Measurements from ENCODE around the gene BYSL.

The BYSL gene

DNA sequence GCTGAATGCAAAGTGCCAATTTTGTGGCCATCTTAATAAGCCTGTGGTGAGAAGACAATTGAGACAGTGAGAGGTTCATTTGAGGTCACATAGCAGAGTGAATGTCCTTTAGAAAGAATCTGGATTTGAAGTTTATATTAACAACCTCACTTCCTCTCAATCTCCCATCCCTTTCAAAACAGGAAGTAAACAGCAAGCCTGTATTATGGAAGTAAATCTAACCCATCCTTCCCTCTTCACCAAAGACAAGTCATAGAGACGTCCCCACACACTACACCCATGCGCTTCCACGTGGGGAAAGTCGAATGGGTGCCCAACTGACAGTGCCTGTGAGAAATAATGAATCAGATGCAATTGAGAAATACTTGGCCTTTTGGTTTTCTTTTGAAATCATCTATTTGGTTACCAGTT, 49.1 kb downstream of the BYSL start:
- Histone ChIP-seq H3K4me3 (ENCODE audit: low read depth, low read length) (no peak overlapping the region), H3K36me3 (replicated peaks) (no peaks in the 10 kb centered on the region), H3K27ac (no peak overlapping the region), H3K27me3 (replicated peaks) (no peaks in the 10 kb centered on the region)
- DNase-seq = peak; percentile 18
- TF ChIP-seq, protein P1, sequence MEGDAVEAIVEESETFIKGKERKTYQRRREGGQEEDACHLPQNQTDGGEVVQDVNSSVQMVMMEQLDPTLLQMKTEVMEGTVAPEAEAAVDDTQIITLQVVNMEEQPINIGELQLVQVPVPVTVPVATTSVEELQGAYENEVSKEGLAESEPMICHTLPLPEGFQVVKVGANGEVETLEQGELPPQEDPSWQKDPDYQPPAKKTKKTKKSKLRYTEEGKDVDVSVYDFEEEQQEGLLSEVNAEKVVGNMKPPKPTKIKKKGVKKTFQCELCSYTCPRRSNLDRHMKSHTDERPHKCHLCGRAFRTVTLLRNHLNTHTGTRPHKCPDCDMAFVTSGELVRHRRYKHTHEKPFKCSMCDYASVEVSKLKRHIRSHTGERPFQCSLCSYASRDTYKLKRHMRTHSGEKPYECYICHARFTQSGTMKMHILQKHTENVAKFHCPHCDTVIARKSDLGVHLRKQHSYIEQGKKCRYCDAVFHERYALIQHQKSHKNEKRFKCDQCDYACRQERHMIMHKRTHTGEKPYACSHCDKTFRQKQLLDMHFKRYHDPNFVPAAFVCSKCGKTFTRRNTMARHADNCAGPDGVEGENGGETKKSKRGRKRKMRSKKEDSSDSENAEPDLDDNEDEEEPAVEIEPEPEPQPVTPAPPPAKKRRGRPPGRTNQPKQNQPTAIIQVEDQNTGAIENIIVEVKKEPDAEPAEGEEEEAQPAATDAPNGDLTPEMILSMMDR (IDR thresholded peaks at IDR 0.05; ENCODE audit: low read depth, low read length, missing control alignments) = no peak
- in situ Hi-C loops (cut with HindIII; ENCODE audit: low pct_ligation_motif_present, low sequenced_read_pairs) = no loop called here

DNA sequence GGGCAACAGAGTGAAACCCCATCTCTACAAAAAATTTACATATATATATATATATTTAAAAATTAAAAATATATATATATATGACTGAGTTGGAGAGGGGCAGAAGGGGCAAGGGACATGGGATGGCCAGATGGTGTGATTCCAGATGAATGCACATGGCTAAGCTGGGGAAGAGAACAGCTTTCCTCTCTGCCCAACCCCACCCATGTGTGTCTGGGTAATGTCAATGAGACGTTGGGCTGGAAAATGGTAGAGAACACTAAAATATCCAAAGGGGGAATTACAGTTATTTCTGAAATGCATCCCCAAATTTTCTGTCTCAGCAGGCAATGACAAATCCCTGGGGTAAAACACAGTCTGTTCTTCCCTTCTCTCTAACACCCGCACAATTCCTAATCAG, 51.5 kb downstream of the BYSL start:
- Histone ChIP-seq H3K4me3 (ENCODE audit: low read depth, low read length) (no peak overlapping the region), H3K27me3 (replicated peaks) (no peaks in the 10 kb centered on the region), H3K36me3 (replicated peaks) (no peaks in the 10 kb centered on the region), H3K27ac (no peak overlapping the region)
- TF ChIP-seq, protein P1 (IDR thresholded peaks at IDR 0.05; ENCODE audit: low read depth, low read length, missing control alignments) = no peak
- no peak for DNase-seq
- in situ Hi-C loops (cut with HindIII; ENCODE audit: low pct_ligation_motif_present, low sequenced_read_pairs) = no loop called here

DNA sequence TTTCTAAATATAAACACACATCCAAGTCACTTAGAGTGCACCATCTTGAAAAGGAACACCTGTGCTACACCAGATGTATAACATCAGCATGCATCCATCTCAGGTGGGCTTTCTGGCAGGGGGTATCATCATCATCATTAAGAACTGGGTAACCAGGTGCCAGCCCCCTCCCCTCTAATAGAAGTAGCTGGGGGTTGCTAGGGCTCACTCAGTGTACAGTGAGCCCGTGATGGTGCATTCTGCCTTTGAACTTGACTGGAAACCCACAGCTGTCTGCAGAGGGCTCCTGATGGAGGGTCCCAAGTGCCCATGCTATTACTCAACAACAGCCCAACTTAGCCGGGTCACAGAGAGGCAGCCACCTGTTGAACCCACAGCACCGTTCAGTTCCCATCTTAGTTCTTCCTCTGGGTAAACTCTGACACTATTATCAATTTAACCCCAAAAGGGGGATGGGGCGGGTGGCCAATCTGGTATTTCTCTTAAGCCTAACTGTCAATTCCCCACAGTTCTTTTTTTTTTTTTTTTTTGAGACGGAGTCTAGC, 53.1 kb downstream of the BYSL start:
- no peak overlapping the region for H3K4me3 ChIP-seq (ENCODE audit: low read depth, low read length)
- no peaks in the 10 kb centered on the region for H3K36me3 ChIP-seq (replicated peaks)
- no peaks in the 10 kb centered on the region for H3K27me3 ChIP-seq (replicated peaks)
- DNase-seq = no peak
- H3K27ac ChIP-seq = no peak overlapping the region
- TF ChIP-seq, protein P1 (IDR thresholded peaks at IDR 0.05; ENCODE audit: low read depth, low read length, missing control alignments) = no peak
- in situ Hi-C loops (cut with HindIII; ENCODE audit: low pct_ligation_motif_present, low sequenced_read_pairs) = no loop called here

DNA sequence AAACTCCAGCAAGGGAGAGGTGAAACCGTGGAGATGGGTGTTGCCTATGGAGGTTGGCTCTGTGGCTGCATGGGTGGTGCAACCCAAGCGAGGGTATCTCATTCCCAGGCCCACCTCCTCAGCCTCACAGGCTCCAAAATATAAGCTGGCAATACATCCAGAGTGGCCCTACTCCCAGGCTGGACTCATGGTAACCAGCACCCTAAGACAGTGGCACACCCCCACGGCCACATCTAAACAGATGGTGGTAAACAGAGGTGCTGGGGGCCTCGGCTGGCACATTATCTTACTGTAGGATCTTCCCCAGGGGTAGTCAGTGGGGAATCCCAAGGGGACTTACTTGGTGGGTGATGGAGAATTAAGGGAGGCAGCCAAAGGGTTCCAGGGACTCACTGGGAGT, 54.0 kb downstream of the BYSL start:
- DNase-seq = no peak
- no peaks in the 10 kb centered on the region for H3K27me3 ChIP-seq (replicated peaks)
- no peaks in the 10 kb centered on the region for H3K36me3 ChIP-seq (replicated peaks)
- TF ChIP-seq, protein P1 (IDR thresholded peaks at IDR 0.05; ENCODE audit: low read depth, low read length, missing control alignments) = no peak
- H3K4me3 ChIP-seq (ENCODE audit: low read depth, low read length) = no peak overlapping the region
- H3K27ac ChIP-seq = no peak overlapping the region
- in situ Hi-C loops (cut with HindIII; ENCODE audit: low pct_ligation_motif_present, low sequenced_read_pairs) = no loop called here

DNA sequence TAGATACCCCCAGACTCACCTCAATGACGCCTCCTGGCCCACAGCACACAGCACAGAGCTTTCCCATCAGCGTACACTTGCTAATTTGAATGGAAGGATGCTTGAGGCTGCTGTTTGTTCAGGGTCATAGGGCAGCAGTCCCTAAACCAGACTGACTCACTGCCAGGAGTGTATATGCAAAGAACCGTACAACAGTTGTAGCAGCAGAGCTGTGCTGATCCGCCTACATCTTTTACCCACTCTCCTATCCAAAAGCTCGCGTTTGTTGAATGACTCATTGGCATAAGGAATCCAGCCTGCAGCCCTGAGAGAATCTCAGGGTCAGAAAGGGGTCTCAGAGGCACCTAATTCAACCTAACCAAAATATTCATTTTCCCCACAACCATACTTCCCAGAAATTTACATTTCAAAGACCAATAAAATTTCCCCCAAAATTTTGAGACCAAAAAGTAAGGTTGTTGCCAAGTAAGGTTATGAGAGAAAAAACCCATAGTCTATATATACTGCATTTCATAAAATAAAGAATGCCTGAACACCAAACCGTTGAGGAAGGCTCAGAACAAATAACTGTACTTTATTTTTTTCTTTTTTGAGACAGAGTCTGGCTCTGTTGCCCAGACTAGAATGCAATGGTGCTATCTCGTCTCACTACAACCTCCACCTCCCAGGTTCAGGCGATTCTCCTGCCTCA, 55.6 kb downstream of the BYSL start:
- H3K27ac ChIP-seq = peak overlapping the region; percentile 42
- no peaks in the 10 kb centered on the region for H3K27me3 ChIP-seq (replicated peaks)
- in situ Hi-C loops (cut with HindIII; ENCODE audit: low pct_ligation_motif_present, low sequenced_read_pairs) = no loop called here
- TF ChIP-seq, protein P1 (IDR thresholded peaks at IDR 0.05; ENCODE audit: low read depth, low read length, missing control alignments) = no peak
- H3K36me3 ChIP-seq (replicated peaks) = no peaks in the 10 kb centered on the region
- H3K4me3 ChIP-seq (ENCODE audit: low read depth, low read length) = no peak overlapping the region
- peak; percentile 86 for DNase-seq

Measured in brain microvascular endothelial cell (primary cell).